Uterus (tissue), 2 donors: ENCODE data around the gene PTPRM.
A peak's percentile ranks its signal among the peaks of the same experiment; 100 is the strongest.

Experiments used
- POLR2A ChIP-seq, 2 donors: fragments of 450-650 bp; IDR thresholded peaks; one replicate each; pipeline ENCODE4 v1.6.1; 2016; ENCODE audit warnings: antibody characterized with exemption in 2 of 2, mild to moderate bottlenecking in 1 of 2, moderate library complexity in 1 of 2
- TF ChIP-seq, protein P1 (sequence below), 4 experiments: fragments of 200-600 bp in 2 of 4; fragments of 450-650 bp in 2 of 4; sonication (generic) in 2 of 4; IDR thresholded peaks; one replicate each; pipeline ENCODE4 v1.5.1; 2016 to 2019; ENCODE audit warnings: antibody characterized with exemption in 4 of 4, mild to moderate bottlenecking in 2 of 4, moderate library complexity in 1 of 4

DNA sequence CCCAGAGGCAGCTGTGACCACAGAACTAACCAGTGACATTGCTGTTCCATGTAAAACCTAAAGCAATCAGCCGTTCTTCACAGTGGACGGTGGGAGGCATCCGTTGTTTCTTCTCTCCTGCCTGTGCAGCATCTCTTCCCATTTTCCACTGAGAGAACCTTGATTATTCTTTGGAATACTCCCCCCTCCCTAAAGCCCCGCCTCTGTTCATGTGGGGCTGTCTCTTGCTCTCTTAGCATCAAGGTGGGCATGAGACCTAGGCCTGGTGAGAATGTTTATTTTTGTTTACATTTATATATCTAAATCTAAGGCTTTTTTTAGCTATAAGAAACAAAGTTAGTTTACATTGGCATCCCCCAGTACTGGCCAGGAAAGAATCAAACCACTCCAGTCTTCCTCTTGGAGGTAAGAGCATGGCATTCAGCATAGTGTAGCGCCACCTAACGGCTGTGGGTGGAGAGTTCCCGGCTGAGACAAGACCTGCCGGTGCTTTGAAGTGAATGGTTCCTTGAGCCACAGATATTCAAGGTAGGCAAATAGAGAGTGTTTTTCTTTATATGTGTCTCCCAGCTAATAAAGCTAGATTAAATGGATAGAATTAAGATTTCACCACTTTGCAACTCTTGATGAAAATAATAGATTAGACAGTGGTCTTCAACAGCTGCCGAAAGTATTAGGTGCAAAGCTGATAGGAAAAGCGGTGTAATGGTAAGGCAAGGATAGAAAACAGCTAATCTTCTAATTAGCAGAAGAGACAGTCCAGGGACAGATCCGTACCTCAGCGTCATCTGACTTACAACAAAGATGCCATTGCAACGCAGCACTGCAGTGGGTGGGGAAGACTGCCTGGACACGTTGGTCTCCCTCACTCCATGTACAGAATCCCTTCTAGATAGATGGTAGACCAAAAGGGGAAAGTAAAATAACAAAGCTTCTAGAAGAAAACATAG is 822.5 kb downstream of the PTPRM start:
- no peak for TF ChIP-seq POLR2A (IDR thresholded peaks at IDR 0.05)
- TF ChIP-seq, protein P1, sequence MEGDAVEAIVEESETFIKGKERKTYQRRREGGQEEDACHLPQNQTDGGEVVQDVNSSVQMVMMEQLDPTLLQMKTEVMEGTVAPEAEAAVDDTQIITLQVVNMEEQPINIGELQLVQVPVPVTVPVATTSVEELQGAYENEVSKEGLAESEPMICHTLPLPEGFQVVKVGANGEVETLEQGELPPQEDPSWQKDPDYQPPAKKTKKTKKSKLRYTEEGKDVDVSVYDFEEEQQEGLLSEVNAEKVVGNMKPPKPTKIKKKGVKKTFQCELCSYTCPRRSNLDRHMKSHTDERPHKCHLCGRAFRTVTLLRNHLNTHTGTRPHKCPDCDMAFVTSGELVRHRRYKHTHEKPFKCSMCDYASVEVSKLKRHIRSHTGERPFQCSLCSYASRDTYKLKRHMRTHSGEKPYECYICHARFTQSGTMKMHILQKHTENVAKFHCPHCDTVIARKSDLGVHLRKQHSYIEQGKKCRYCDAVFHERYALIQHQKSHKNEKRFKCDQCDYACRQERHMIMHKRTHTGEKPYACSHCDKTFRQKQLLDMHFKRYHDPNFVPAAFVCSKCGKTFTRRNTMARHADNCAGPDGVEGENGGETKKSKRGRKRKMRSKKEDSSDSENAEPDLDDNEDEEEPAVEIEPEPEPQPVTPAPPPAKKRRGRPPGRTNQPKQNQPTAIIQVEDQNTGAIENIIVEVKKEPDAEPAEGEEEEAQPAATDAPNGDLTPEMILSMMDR (IDR thresholded peaks at IDR 0.05), result peak; percentile 35 to 58 (median 42)
